MM.1S (cell line): ENCODE measurements around the gene COMMD3.

Experiments used
- DNase-seq: peaks from one replicate; pipeline ENCODE4 v3.0.0-alpha.2; 2015
- H2AFZ ChIP-seq: fragments of 300-600 bp; sonication (generic); 2 replicates; pipeline ENCODE4 v1.6.0; 2016; ENCODE audit warnings: antibody characterized with exemption, low read length
- H3F3A ChIP-seq: fragments of 300-600 bp; sonication (generic); 2 replicates; pipeline ENCODE4 v1.6.1; 2016; ENCODE audit warnings: mild to moderate bottlenecking, antibody characterized with exemption, low read length, moderate library complexity, mixed read lengths; ENCODE audit not compliant: insufficient read depth
- H3K27ac ChIP-seq: fragments of 300-600 bp; sonication (generic); 2 replicates; pipeline ENCODE4 v1.5.1; 2016; ENCODE audit warnings: mild to moderate bottlenecking, low read length
- H3K27me3 ChIP-seq: fragments of 300-600 bp; sonication (generic); replicated peaks from 2 replicates; pipeline ENCODE4 v1.6.0; 2016; ENCODE audit warnings: low read length; ENCODE audit not compliant: insufficient read depth
- H3K36me3 ChIP-seq: fragments of 300-600 bp; sonication (generic); replicated peaks from 2 replicates; pipeline ENCODE4 v1.6.1; 2016; ENCODE audit warnings: mild to moderate bottlenecking, low read length, mixed read lengths; ENCODE audit not compliant: insufficient read depth
- H3K4me1 ChIP-seq: fragments of 300-600 bp; sonication (generic); 2 replicates; pipeline ENCODE4 v1.6.1; 2016; ENCODE audit warnings: low read length, mixed read lengths
- H3K4me2 ChIP-seq: fragments of 300-600 bp; sonication (generic); 2 replicates; pipeline ENCODE4 v1.6.0; 2016; ENCODE audit warnings: low read depth, low read length
- H3K4me3 ChIP-seq: fragments of 300-600 bp; sonication (generic); 2 replicates; pipeline ENCODE4 v1.5.1; 2016; ENCODE audit warnings: low read length, mixed read lengths
- H3K79me2 ChIP-seq: fragments of 300-600 bp; sonication (generic); 2 replicates; pipeline ENCODE4 v1.6.1; 2016; ENCODE audit warnings: mixed run types, low read length, mixed read lengths
- H3K9ac ChIP-seq: fragments of 300-600 bp; sonication (generic); 2 replicates; pipeline ENCODE4 v1.6.1; 2016; ENCODE audit warnings: low read length, mixed read lengths
- H3K9me2 ChIP-seq: fragments of 300-600 bp; sonication (generic); replicated peaks from 2 replicates; pipeline ENCODE4 v1.6.1; 2016; ENCODE audit warnings: mild to moderate bottlenecking, low read length, mixed read lengths; ENCODE audit not compliant: insufficient read depth
- H3K9me3 ChIP-seq: fragments of 300-600 bp; sonication (generic); replicated peaks from 2 replicates; pipeline ENCODE4 v1.6.1; 2016; ENCODE audit warnings: mild to moderate bottlenecking, low read length, mixed read lengths; ENCODE audit not compliant: insufficient read depth
- H4K20me1 ChIP-seq: fragments of 300-600 bp; sonication (generic); 2 replicates; pipeline ENCODE4 v1.6.1; 2016; ENCODE audit warnings: mild to moderate bottlenecking, low read length, moderate library complexity, mixed read lengths; ENCODE audit not compliant: insufficient read depth
- EZH2 ChIP-seq: fragments of 300-600 bp; sonication (generic); optimal IDR thresholded peaks from 2 replicates; pipeline ENCODE3; 2017; ENCODE audit warnings: low read depth, mild to moderate bottlenecking, antibody characterized with exemption, low read length, mixed read lengths
- EZH2phosphoT487 ChIP-seq: fragments of 300-600 bp; sonication (generic); IDR thresholded peaks from 2 replicates; pipeline ENCODE4 v1.6.1; 2018; ENCODE audit warnings: antibody characterized with exemption, low read length
- TF ChIP-seq, protein P1 (sequence below): fragments of 300-600 bp; sonication (generic); IDR thresholded peaks from 2 replicates; pipeline ENCODE4 v1.5.1; 2016; ENCODE audit warnings: antibody characterized with exemption, low read length, mixed read lengths

Gene COMMD3

DNA sequence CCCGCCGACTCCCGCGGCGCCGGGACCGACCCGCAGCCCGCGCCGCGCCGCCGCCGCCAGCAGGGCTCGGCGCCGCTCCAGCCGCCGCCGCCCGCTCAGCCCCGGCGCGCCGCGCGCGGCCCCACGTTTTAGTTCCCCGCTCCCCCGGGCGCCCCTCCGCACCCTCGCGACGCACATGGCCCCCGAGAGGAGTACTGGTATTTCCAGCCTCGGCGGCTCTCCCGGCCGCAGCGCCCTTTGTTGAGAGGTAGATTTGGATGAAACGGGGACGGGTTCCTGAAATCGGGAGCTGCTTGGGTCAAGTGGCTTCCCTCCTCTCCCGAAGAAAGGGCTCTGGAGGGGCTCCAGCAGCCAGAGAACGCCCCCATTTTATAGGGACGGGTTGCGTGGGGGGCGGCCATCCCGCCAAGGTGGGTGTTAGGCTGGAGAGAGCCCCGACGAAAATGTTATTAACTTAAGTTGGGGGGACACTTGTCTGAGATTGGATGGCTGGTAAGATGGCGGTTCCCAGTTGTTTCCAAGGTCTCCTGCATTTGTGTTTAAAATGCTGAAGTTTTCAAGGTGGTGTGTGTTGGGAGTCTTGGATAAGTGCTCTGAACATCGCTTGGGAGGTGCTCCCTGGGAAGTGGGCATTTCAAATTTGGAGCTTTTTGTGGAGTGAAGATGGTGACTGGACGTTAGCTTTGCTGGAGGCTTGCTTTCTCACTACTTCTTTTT lies 5.9 kb downstream of the COMMD3 start:
- Histone ChIP-seq H3K4me1 (peaks cover 45% of the 10 kb centered on the region), H3K9me2 (no peaks in the 10 kb centered on the region), H3K36me3 (no peaks in the 10 kb centered on the region), H3K9me3 (no peaks in the 10 kb centered on the region), H3K4me3 (peak overlapping the region; percentile 70), H3K27ac (no peak overlapping the region), H3F3A (peaks cover 46% of the 10 kb centered on the region), H3K4me2 (peak overlapping the region; percentile 81), H3K79me2 (peaks cover 74% of the 10 kb centered on the region), H4K20me1 (no peaks in the 10 kb centered on the region), H3K27me3 (peaks cover 18% of the 10 kb centered on the region), H2AFZ (no peak overlapping the region), H3K9ac (peak overlapping the region; percentile 69; the same call in 1 of the 2 replicates)
- DNase-seq: no peak
- peak; percentile 100 for TF ChIP-seq EZH2phosphoT487
- TF ChIP-seq EZH2: peak; percentile 100
- TF ChIP-seq, protein P1, sequence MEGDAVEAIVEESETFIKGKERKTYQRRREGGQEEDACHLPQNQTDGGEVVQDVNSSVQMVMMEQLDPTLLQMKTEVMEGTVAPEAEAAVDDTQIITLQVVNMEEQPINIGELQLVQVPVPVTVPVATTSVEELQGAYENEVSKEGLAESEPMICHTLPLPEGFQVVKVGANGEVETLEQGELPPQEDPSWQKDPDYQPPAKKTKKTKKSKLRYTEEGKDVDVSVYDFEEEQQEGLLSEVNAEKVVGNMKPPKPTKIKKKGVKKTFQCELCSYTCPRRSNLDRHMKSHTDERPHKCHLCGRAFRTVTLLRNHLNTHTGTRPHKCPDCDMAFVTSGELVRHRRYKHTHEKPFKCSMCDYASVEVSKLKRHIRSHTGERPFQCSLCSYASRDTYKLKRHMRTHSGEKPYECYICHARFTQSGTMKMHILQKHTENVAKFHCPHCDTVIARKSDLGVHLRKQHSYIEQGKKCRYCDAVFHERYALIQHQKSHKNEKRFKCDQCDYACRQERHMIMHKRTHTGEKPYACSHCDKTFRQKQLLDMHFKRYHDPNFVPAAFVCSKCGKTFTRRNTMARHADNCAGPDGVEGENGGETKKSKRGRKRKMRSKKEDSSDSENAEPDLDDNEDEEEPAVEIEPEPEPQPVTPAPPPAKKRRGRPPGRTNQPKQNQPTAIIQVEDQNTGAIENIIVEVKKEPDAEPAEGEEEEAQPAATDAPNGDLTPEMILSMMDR: no peak

GRCh38 chr10:22322641-22323160 lies 6.5 kb downstream of the COMMD3 start:
- Histone ChIP-seq H3K36me3 (no peaks in the 10 kb centered on the region; the same call in 1 of the 2 replicates), H3K27ac (no peak overlapping the region), H3K9me2 (no peaks in the 10 kb centered on the region), H3F3A (peaks cover 40% of the 10 kb centered on the region), H3K79me2 (peaks cover 69% of the 10 kb centered on the region), H3K9me3 (no peaks in the 10 kb centered on the region), H3K4me2 (peak overlapping the region; percentile 81), H4K20me1 (no peaks in the 10 kb centered on the region), H3K4me1 (peaks cover 45% of the 10 kb centered on the region), H3K9ac (peak overlapping the region; percentile 69; the same call in 1 of the 2 replicates), H3K4me3 (peak overlapping the region; percentile 70), H3K27me3 (peaks cover 18% of the 10 kb centered on the region), H2AFZ (no peak overlapping the region)
- no peak for DNase-seq
- TF ChIP-seq EZH2 (no peak), EZH2phosphoT487 (no peak)
- TF ChIP-seq, protein P1: no peak

- TF ChIP-seq EZH2phosphoT487 (no peak), EZH2 (no peak)
- TF ChIP-seq, protein P1: no peak
- no peak overlapping the region for H2AFZ ChIP-seq
- H3K4me3 ChIP-seq: peak overlapping the region; percentile 70
- no peaks in the 10 kb centered on the region for H3K9me3 ChIP-seq
- no peaks in the 10 kb centered on the region for H3K9me2 ChIP-seq
- H3K4me2 ChIP-seq: peak overlapping the region; percentile 81
- H3F3A ChIP-seq: peaks cover 35% of the 10 kb centered on the region
- H3K79me2 ChIP-seq: peaks cover 58% of the 10 kb centered on the region
- peaks cover 37% of the 10 kb centered on the region for H3K4me1 ChIP-seq
- no peak for DNase-seq
- peaks cover 18% of the 10 kb centered on the region for H3K27me3 ChIP-seq
- H4K20me1 ChIP-seq: no peaks in the 10 kb centered on the region
- H3K9ac ChIP-seq: peak overlapping the region; percentile 4; the same call in 1 of the 2 replicates
- peak overlapping the region; percentile 66; the same call in 1 of the 2 replicates for H3K27ac ChIP-seq
- H3K36me3 ChIP-seq: no peaks in the 10 kb centered on the region; the same call in 1 of the 2 replicates
Observed at GRCh38 chr10:22323538-22324305, 7.5 kb downstream of the COMMD3 start.
